TTC549 (cell line): Measurements from ENCODE around the gene GPRC5C.
"Not testable (repeated sequence)": the region's sequence is repeated elsewhere in the genome, so short reads cannot be mapped to it uniquely, and the experiment has no call there.

ENCODE experiments used
- FAIRE-seq: peaks from 2 replicates; lab custom pipeline; 2012; peaks lifted over from hg19 to GRCh38; lab: Jason Lieb, UNC

The GPRC5C gene

DNA sequence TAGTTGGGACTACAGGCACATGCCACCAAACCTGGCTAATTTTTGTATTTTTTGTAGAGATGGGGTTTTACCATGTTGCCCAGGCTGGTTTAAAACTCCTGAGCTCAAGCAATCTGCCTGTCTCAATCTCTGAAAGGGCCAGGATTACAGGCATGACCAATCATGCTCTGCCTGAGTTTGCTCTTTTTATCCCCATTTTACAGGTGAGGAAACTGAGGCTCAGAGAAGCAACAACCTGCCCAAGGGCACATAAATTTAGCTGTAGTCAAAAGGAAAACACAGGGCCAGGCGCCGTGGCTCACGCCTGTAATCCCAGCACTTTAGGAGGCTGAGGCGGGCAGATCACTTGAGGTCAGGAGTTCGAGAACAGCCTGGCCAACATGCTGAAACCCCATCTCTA is 26.6 kb upstream of the GPRC5C start:
- FAIRE-seq, result not testable (repeated sequence)

DNA sequence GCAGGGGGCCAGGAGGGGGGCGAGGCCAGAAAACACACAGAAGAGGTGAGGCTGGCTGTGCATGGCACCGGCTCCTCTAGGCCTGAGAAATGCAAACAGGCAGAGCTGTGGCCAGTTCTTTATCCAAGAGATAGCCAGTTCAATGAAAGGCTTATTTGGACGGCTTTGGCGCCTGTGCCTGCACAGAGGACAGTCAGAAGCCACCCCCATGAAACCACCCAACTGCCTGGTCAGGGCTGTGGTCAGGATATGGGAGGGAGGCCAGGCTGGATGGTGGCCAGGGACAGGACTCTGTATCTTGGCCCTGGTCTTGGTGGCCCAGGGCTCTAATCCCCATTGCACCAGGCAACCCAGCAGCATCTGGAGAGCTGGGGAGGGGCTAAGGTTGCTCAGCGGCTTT is 24.5 kb upstream of the GPRC5C start:
- FAIRE-seq, result no peak

DNA sequence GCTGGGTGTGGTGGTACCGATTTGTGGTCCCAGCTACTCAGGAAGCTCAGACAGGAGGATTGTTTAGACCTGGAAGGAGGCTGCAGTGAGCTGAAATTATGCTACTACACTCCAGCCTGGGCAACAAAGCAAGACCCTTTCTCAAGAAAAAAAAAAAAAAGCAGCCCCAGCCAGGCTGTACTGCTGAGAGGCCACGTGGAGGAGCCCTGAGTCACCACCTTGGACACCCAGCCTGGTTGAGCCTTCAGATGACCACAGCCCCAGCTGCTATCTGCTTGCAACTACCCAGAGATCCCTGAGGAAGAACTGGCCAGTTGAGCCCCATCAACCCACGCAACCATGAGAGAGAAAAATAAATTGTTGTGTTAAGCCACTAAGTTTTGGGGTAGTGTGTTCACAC is 23.6 kb upstream of the GPRC5C start:
- no peak for FAIRE-seq

DNA sequence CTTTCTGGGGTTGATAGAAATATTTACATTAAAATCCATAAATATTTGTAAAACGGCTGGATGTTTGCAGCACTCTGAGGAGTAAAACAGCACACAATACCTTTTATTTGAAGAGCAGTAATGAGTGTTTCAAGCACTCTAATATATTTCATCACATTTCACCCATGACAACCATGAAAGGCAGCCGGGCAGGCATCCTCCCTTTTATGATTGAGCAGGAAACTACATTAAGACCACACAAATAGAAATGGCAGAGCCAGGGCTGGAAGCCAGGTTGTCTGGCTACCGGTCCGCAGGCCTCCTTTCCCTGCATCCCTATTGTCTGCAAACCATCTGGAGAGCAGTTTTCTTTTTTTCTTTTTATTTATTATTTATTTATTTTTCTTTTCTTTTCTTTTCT is 23.1 kb upstream of the GPRC5C start:
- no peak for FAIRE-seq

DNA sequence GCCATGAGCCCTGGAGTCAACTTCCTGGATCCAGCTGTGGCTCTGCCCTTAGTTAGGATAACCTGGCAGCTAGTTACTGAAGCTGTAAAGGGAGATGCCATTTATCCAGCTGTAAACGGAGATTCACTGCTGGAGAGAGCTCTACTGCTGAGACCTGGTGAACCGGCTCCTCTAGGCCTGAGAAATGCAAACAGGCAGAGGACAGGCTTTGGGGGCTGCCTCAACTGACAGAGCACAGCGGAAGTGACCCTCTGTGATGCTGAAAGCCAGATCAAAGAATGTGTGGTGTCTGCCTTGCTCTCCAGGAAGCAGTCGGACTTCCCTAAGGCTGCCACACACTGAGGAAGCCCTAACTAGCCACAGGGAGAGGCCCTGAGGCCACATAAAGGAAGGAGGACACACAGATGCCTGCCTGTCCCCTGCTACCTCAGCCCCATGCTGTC is 21.9 kb upstream of the GPRC5C start:
- no peak for FAIRE-seq

DNA sequence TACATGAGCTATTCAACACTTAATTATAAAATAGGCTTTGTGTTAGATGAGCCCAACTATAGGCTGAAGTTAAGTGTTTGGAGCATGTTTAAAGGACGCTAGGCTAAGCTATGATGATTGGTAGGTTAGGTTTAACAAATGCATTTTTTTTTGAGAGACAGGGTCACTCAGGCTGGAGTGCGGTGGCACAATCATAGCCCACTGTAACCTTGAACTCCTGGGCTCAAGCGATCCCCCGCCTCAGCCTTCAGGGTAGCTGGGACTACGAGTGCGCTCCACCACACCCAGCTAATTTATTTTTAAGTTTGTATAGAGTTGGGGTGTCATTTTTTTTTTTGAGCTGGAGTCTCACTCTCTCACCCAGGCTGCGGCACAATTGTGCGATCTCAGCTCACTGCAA is 19.3 kb upstream of the GPRC5C start:
- FAIRE-seq, result no peak

DNA sequence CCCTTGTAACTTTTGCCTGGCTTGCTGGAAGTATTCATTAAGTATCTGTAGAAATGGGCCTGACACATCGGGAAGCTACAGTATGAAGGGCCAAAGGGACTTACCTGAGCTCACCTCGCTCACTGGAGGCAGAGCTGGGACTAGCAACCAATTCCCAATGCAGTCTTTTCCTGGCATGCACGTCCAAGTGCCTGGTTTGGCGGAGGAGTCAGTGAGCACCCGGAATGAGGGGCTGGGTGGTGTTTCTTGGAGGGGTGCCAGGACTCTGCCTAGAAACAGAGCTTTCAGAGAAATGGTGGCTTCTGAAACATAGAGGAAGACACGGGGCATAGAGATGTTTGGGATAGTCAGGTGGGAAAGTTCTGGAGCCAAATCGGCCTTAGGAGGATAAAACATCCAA is 18.4 kb upstream of the GPRC5C start:
- FAIRE-seq, result no peak

DNA sequence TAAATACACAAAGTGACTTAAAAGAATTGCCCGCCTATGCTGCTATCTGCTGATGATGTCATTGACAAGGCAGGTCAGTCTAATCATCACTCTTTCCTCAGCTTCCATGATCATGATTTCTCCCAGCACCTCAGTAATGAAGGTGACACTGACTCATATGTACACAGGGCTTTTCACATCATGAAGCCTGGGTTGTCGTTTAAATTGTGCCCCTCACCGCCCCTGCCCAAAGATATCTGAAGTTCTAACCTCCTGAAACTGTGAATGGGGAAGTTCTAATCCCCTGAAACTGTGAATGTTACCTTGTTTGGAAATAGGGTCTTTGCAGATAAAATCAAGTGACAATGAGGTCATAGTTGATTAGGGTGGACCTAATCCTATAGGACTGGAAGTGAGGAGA is 17.4 kb upstream of the GPRC5C start:
- no peak for FAIRE-seq

DNA sequence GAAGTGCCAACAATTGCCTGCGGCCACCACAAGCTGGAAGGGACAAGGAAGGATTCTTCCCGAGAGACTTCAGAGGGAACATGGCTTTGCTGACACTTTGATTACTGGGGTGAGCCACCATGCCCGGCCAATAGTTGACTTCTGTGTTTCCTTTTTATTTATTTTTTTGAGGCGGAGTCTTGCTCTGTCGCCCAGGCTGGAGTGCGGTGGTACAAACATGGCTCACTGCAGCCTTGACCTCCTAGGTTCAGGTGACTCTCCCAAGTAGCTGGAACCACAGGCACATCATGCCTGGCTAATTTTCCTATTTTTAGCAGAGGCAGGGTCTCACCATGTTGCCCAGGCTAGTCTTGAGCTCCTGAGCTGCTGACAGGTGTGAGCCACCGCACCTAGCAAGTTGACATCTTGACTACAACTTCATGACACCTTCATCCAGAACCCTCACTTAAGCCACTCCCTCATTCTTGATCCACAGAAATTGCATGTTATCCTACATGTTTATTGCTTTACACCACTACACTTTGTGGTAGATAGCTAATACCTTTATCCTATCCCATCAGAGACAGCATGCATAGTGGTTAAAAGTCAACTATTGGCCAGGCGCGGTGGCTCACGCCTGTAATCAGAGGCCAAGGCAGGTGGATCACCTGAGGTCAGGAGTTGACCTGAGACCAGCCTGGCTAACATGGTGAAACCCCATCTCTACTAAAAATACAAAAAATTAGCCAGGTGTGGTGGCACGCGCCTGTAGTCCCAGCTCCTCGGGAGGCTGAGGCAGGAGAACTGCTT is 16.1 kb upstream of the GPRC5C start:
- FAIRE-seq, result no peak

DNA sequence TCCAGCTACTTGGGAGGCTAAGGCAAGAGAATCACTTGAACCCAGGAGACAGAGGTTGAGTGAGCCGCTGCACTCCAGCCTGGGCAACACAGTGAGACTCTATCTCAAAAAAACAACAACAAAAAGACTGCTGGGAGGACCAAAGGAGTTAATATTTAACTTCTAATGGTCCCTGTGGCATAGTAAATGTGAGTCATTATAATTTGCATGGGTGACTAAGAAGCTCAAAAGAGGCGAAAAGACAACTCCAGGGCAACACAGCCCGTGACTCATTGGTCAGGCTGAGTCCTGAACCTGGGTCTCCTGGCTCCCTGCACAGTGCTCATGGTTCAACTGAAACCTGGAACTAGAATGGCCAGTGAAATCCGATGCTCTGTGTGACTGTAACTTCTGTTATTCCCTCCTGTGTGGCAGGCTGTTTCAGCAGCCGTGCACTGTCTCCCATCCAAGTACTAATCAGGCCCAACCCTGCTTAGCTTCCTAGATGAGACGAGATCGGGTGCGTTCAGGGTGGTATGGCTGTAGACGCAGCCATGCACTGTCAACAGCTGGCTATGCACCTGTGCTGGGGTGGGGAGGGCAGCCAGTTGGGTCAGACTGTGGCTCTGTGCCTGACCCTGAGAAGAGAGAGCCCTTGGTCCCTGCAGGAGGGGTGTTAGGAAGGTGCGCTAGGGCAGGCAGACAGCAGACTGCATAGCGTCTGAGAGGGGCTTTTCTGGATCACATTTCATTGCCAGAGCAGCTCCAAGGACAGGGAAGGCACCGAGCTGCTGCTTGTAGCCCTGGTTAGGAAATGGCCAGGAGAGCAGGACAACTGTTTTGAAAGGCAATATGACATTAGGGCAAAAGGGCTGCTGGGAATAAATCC is 14.5 kb upstream of the GPRC5C start:
- FAIRE-seq, result no peak

DNA sequence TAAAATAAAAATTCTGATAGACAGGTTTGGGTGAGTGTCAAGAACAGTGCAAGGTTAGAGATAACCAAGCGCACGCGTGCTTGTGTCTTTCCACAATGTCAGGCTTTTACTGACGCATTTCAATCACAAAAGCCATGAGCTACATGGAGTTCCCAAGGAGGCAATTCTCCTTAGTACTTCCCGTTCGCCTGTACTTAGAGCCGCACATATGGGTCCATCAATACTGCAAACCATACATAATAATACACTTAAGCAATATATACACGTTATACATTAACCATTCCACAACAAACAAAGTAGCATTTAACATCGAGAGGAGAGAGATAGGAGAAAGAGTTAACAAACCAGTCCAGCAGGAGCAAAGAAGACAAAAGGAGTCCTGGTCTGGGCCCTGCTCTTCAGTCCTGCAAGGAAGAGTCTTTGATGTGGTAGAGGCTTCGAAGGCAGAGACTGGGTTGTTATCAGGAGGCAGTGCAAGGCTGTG is 11.9 kb upstream of the GPRC5C start:
- no peak for FAIRE-seq

DNA sequence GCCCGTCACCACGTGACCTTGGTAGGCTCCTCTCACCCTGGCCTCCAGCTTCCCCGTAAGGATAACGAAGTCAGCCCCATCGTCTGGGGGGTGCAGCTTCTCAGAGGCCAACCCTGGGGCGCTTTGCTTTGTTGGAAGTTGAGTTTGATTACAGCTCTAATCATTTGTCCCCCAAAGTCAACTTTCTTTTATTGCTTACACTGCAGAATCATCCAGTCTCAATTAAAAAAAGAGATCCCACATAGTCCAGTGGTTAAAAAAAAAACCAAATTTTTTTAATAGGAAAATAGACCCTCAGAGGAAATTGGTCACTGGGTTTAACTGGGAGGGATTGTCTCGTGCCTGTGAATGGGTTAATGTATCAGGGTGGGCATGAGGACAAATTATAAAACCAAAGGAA is 7.8 kb upstream of the GPRC5C start:
- FAIRE-seq, result no peak

DNA sequence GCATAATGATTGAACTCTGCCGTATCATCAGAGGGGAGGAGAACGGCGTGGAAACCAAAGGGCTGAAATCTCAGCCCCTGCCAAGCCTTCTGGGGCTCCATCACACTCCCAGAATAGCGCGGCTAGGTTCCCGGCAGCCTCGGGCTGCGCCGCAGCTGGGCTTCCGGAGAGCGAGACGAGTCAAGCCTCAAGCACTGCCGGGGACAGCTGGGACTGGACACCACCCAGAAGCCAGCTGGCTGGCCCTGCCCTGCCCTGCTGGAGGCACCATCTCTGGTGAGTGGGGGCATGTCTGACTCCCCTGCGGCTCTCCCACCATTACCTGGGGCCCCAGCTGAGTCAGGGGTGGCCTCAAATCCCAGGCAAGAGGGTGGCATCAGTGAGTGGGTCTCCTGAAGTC is 7.2 kb upstream of the GPRC5C start:
- no peak for FAIRE-seq

DNA sequence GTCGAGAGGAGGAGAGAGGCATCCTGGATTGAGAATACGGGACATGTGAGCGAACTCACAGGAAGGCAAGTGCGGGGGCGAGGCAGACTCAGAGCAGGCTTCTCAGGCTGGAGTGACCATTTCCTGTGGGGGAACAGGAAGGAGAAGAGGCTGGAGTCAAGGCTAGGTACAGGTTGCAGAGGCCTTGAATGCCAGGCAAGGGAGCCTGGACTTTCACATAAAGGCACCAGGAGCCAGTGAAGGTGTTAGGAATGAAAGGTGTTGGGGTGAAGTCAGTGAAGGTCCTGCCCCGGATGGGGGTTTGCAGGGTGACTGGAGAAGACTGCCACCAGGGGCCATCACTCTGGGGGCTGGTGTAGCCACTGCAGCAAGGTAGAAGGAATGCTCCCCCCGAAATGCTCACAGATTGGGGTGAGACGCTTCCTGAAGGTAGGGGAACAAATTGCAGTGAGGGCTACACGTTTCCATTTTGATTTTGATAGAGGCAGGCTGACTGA is 5.3 kb upstream of the GPRC5C start:
- FAIRE-seq, result no peak

DNA sequence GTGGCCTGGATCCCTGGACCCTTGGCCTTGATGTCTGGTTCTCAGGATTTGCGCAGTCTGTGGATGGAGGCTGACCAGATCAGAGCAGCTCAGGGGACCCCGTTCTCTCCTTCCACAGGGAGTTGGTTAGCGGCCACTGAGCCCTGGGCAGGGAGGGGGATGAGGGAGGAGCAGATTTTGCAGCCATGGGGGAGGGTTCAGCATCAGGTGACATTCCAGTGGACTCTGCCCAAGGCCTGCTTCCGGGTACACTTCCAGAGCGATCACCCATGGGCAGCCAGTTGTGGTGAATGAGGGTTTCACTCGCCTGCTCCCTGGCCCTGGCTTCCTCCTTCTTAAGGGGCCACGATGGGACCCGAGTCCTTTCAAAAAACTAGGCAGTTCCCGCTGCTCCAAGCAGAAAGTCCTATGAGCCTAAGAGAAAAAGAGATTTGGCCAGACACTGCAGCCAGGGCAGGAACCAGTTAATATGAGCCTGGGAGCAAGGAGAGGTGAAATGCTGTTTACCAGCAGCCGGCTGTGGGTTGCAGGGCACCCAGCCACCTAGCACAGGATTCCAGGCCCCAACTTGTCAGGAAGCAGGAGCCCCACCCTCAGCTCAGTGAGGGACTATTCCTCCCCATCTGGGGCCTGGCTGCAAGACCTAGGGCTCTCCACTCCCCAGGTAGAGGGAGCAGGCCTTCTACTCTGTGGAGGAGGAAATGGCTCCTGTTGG is 4.7 kb upstream of the GPRC5C start:
- FAIRE-seq, result no peak

DNA sequence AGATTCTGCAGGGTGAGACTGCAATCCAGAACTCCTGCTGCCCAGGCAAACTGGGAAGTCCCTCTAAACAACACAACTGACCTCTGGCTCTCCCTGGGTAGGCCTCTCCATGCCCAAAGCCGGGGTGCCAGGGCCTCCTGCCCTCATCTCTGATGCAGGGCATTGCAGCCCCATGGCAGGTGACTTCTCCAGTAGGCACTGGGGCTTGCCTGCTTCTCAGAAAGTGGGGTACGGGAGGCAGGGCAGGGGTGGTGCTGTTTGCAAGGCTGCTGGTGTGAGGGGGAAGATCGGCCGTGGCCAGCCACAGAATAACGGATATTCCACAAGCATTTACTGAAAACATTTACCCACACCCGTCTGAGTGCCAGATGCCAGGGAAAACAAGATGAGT is 4.1 kb upstream of the GPRC5C start:
- FAIRE-seq, result no peak

DNA sequence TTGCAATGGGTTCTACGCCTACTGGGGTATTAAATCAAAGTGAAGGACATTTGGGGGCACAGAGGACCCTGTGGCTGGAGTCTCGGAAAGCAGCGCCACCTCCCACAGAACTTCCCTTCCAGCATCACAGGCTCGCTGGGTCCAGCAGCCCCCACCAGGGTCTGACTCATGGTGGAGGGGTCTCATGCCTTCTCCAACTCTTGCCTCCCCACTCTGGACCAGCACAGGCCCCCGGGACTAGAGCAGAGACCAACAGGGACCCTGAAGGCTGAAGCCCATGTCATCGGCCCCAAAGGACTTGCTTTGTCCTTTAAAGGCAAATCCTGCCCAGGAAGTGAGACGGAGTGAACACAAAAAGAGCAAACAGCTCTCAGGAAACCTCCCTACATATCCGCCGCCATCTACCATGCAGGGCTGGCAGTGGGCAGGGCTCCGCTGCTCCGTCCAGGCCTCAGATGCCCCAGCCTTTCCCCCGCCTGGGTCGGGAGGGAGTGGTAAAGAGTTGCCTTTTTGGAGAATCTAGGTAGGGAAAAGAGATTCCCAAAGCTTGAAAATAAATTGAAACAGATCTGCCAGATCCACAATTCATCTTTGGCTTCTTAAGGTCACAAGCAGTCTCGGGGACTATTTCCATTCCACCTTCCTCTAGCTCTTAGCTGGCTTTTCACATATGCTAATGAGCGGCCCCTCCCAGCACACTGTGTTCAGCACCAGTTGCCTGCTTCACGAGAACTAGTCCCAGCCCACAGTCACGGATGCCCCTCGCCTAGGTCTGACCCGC is 2.1 kb upstream of the GPRC5C start:
- FAIRE-seq, result no peak

DNA sequence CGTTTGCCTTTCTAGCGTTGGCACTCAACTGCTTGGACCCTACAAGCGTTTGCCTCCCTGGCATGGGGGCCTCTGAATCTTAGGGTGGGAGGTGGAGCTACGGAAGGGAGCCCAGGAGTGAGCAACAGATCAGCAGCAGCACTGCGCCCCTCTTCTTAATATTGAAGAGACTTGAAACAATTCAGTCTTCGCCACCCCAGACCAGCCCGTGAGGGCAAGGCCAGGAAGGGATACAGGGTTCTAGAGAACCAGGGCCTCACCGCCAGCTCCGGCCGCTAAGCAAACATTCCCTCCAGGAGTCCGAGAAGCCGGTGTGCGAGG is 1.5 kb upstream of the GPRC5C start:
- FAIRE-seq, result no peak

DNA sequence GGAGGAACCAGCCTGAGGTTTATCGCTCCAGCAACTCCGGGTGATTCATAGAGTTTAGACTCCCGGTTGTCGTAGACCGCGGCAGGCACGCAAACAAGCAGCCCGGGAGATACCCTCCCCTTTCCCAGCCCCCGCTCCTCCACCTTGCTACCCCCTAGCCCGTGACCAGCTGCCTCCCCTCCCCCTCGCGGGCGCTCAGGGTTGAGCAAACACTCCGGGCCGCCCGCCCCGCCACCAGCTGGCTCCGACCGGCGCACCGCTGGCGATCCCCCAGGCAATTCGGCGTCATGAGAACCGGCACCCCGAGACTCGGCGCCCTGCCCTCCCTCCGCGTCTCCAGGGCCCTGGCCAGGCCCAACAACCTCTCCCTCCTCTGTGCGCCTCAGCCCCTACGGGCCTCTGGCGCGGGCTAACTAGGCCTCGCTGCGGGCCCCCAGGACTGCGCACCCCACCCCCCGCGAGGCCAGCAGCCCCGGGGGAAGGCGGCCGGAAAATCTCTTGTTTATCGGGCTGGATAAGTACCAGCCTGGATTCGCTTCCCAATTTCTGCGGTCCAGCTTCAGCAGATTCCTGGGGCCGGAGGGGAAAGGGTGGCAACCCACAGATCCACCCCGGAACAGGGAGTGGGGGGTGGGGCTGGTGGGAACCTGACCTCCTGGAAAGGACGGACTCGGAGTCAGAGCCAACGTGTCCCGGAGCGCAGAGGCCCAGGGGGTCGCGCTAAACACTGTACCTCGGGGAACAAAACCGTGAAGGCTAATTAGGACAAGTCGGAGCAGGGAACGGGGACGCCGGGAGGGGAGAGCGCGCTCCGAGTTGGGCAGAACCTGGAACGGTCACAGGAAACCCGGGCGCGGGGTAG is 951 bp upstream of the GPRC5C start:
- FAIRE-seq, result no peak

DNA sequence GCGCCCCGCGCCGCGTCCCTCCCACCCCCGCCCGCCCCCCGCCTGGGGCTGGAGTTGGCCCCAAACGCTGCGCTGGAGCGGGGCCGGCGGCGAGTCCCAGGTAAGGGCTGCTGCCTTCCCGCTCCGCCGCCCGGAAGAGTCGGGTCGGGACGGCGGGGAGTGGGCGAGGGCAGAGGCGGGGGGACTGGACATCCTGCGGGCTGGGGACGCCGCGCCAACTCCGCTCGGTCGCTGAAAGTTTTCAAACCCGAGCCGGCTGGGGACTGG is 469 bp downstream of the GPRC5C start:
- no peak for FAIRE-seq

DNA sequence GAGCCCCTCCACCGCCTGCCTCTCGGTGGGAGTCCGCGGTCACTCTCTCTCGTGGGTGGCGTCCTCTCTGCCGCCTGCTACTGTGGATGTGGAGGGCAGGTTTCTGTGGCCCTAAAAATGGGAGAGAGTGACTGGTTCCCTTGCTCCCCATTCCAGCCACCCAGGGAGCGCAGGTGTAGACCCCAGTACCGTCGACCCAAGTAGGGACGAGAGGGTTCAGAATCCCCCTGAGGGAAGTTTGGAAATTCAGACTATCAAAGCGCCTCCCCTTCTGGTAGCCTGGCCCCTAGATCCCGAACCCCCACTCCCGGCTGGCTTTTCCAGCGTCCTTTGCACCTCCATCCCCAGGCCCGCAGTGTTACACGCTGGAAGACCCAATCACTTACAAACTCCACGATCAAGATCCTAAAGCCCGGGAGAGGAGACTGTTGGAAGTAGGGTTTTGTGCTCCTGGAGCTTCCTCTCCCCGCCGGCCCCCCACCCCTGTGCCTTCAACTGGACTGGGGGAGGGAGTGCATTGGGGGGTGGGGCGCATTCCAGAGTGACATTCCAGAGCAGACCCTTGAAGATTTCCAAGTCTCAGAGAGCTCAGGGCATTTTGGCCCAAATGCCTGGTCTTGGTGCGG is 991 bp downstream of the GPRC5C start:
- FAIRE-seq, result no peak
